ENCODE data around the gene CDX1.

CDX1 gene

GRCh38 chr5:150163547-150164059, 3.0 kb upstream of the CDX1 start:
- DNase-seq (ENCODE audit: low spot score) = no peak

GRCh38 chr5:150164211-150164980, 2.2 kb upstream of the CDX1 start:
- DNase-seq (ENCODE audit: low spot score) = no peak

GRCh38 chr5:150166037-150166649, 435 bp upstream of the CDX1 start:
- no peak for DNase-seq (ENCODE audit: low spot score)

- no peak for DNase-seq (ENCODE audit: low spot score)
Observed at GRCh38 chr5:150167512-150167850, 903 bp downstream of the CDX1 start.

GRCh38 chr5:150167908-150168307, 1.3 kb downstream of the CDX1 start:
- DNase-seq (ENCODE audit: low spot score) = no peak

- DNase-seq (ENCODE audit: low spot score) = no peak
Observed at GRCh38 chr5:150168864-150169263, 2.3 kb downstream of the CDX1 start.

GRCh38 chr5:150172145-150172544, 5.6 kb downstream of the CDX1 start:
- no peak for DNase-seq (ENCODE audit: low spot score)

GRCh38 chr5:150172556-150172955, 6.0 kb downstream of the CDX1 start:
- DNase-seq (ENCODE audit: low spot score) = no peak

- DNase-seq (ENCODE audit: low spot score) = no peak
Observed at GRCh38 chr5:150173161-150173560, 6.6 kb downstream of the CDX1 start.

GRCh38 chr5:150174285-150174684, 7.7 kb downstream of the CDX1 start:
- no peak for DNase-seq (ENCODE audit: low spot score)

- DNase-seq (ENCODE audit: low spot score) = no peak
Observed at GRCh38 chr5:150175076-150175475, 8.5 kb downstream of the CDX1 start.

- peak; percentile 18 for DNase-seq (ENCODE audit: low spot score)
Observed at GRCh38 chr5:150175536-150175935, 9.0 kb downstream of the CDX1 start.

- DNase-seq (ENCODE audit: low spot score) = no peak
Observed at GRCh38 chr5:150176745-150177477, 10.3 kb downstream of the CDX1 start.

- DNase-seq (ENCODE audit: low spot score) = no peak
Observed at GRCh38 chr5:150177721-150178120, 11.1 kb downstream of the CDX1 start.

GRCh38 chr5:150178262-150178661, 11.7 kb downstream of the CDX1 start:
- DNase-seq (ENCODE audit: low spot score) = no peak

GRCh38 chr5:150179019-150179620, 12.5 kb downstream of the CDX1 start:
- no peak for DNase-seq (ENCODE audit: low spot score)

- DNase-seq (ENCODE audit: low spot score) = no peak
Observed at GRCh38 chr5:150180241-150181026, 13.9 kb downstream of the CDX1 start.

- no peak for DNase-seq (ENCODE audit: low spot score)
Observed at GRCh38 chr5:150181027-150181426, 14.4 kb downstream of the CDX1 start.

GRCh38 chr5:150181766-150182545, 15.4 kb downstream of the CDX1 start:
- DNase-seq (ENCODE audit: low spot score) = no peak

GRCh38 chr5:150182774-150183173, 16.2 kb downstream of the CDX1 start:
- DNase-seq (ENCODE audit: low spot score) = no peak

- no peak for DNase-seq (ENCODE audit: low spot score)
Observed at GRCh38 chr5:150183436-150183835, 16.9 kb downstream of the CDX1 start.

Data from germinal center (tissue), 1 donor.